Stimulated activated CD4-positive, alpha-beta T cell treated with anti-CD3 and anti-CD28 coated beads, Interleukin-15, amount 100 ng/mL, for 1 hour (primary cell): ENCODE measurements around the gene MICALL2.

Source experiments
- DNase-seq, 2 donors: peaks; one replicate each; pipeline ENCODE4 v3.0.0-alpha.2; 2020; ENCODE audit warnings: low read depth in 1 of 2, low spot score in 1 of 2

MICALL2 gene

GRCh38 chr7:1434891-1435670, 24.2 kb downstream of the MICALL2 start:
- DNase-seq, result no peak

GRCh38 chr7:1434165-1434718, 25.0 kb downstream of the MICALL2 start:
- DNase-seq, result no peak

- DNase-seq, result no peak
These were observed 25.9 kb downstream of the MICALL2 start for GRCh38 chr7:1433128-1433920.

GRCh38 chr7:1432411-1433082, 26.7 kb downstream of the MICALL2 start:
- peak; percentile 61 to 67 for DNase-seq

GRCh38 chr7:1431634-1432380, 27.5 kb downstream of the MICALL2 start:
- no peak for DNase-seq

- DNase-seq, result no peak
These were observed 28.0 kb downstream of the MICALL2 start for GRCh38 chr7:1431226-1431625.

GRCh38 chr7:1430056-1430845, 29.0 kb downstream of the MICALL2 start:
- DNase-seq, result no peak

GRCh38 chr7:1428941-1429501, 30.2 kb downstream of the MICALL2 start:
- no peak for DNase-seq

- DNase-seq, result no peak
These were observed 32.1 kb downstream of the MICALL2 start for GRCh38 chr7:1427064-1427657.

GRCh38 chr7:1426474-1426873, 32.8 kb downstream of the MICALL2 start:
- DNase-seq, result no peak

GRCh38 chr7:1425292-1426136, 33.8 kb downstream of the MICALL2 start:
- no peak for DNase-seq

GRCh38 chr7:1424041-1424440, 35.2 kb downstream of the MICALL2 start:
- no peak for DNase-seq

- no peak for DNase-seq
These were observed 35.9 kb downstream of the MICALL2 start for GRCh38 chr7:1423264-1423811.

GRCh38 chr7:1422512-1423263, 36.6 kb downstream of the MICALL2 start:
- DNase-seq, result no peak

GRCh38 chr7:1421946-1422345, 37.3 kb downstream of the MICALL2 start:
- no peak for DNase-seq

GRCh38 chr7:1421020-1421790, 38.1 kb downstream of the MICALL2 start:
- DNase-seq, result no peak

- DNase-seq, result no peak
These were observed 39.6 kb downstream of the MICALL2 start for GRCh38 chr7:1419688-1420087.
